GM19240 (cell line): Measurements from ENCODE around the gene RBAK.
A peak's percentile ranks its signal among the peaks of the same experiment; 100 is the strongest.
"Not testable (repeated sequence)": the region's sequence is repeated elsewhere in the genome, so short reads cannot be mapped to it uniquely, and the experiment has no call there.

Experiments used
- DNase-seq: peaks from one replicate; pipeline ENCODE4 v3.0.0; 2011; ENCODE audit warnings: low spot score; ENCODE audit not compliant: insufficient read length

The RBAK gene

GRCh38 chr7:5045558-5046396 is at the start of gene RBAK:
RBAK (plus strand) TSS chr7:5045860; CDS start chr7:5048077, 2,217 bp downstream.
- peak; percentile 86 for DNase-seq

GRCh38 chr7:4996696-4997222 is 48.9 kb upstream of the RBAK start:
- no peak for DNase-seq

GRCh38 chr7:4998244-4998643 is 47.4 kb upstream of the RBAK start:
- DNase-seq = no peak

- DNase-seq = no peak
Observed at GRCh38 chr7:4998910-4999309, 46.8 kb upstream of the RBAK start.

- no peak for DNase-seq
Observed at GRCh38 chr7:4999369-4999950, 46.2 kb upstream of the RBAK start.

GRCh38 chr7:5001003-5001402 is 44.7 kb upstream of the RBAK start:
- DNase-seq = no peak

GRCh38 chr7:5001911-5002310 is 43.7 kb upstream of the RBAK start:
- no peak for DNase-seq

GRCh38 chr7:5005066-5005465 is 40.6 kb upstream of the RBAK start:
- DNase-seq = no peak

GRCh38 chr7:5012985-5013384 is 32.7 kb upstream of the RBAK start:
- DNase-seq = no peak

- DNase-seq = not testable (repeated sequence)
Observed at GRCh38 chr7:5015936-5016335, 29.7 kb upstream of the RBAK start.

- DNase-seq = not testable (repeated sequence)
Observed at GRCh38 chr7:5017626-5018025, 28.0 kb upstream of the RBAK start.

- no peak for DNase-seq
Observed at GRCh38 chr7:5020098-5020497, 25.6 kb upstream of the RBAK start.

GRCh38 chr7:5020976-5021550 is 24.6 kb upstream of the RBAK start:
- not testable (repeated sequence) for DNase-seq

- DNase-seq = not testable (repeated sequence)
Observed at GRCh38 chr7:5023626-5024025, 22.0 kb upstream of the RBAK start.

GRCh38 chr7:5027796-5028410 is 17.8 kb upstream of the RBAK start:
- DNase-seq = not testable (repeated sequence)

GRCh38 chr7:5033186-5033585 is 12.5 kb upstream of the RBAK start:
- DNase-seq = not testable (repeated sequence)

- DNase-seq = no peak
Observed at GRCh38 chr7:5035276-5035675, 10.4 kb upstream of the RBAK start.

GRCh38 chr7:5036446-5036845 is 9.2 kb upstream of the RBAK start:
- no peak for DNase-seq

- DNase-seq = no peak
Observed at GRCh38 chr7:5041047-5041446, 4.6 kb upstream of the RBAK start.

- DNase-seq = no peak
Observed at GRCh38 chr7:5043661-5044060, 2.0 kb upstream of the RBAK start.

GRCh38 chr7:5046397-5046732 is 705 bp downstream of the RBAK start:
- not testable (repeated sequence) for DNase-seq

- not testable (repeated sequence) for DNase-seq
Observed at GRCh38 chr7:5047127-5047526, 1.5 kb downstream of the RBAK start.
